DOHH2 (cell line): Measurements from ENCODE around the gene DFFB.

ENCODE experiments used
- CTCF ChIP-seq: fragments of 200-600 bp; sonication (generic); IDR thresholded peaks from one replicate; pipeline ENCODE4 v1.5.1; 2014; ENCODE audit warnings: antibody characterized with exemption, mild to moderate bottlenecking, low read depth, low read length; ENCODE audit not compliant: poor library complexity, severe bottlenecking
- EZH2phosphoT487 ChIP-seq: fragments of 200-600 bp; sonication (generic); IDR thresholded peaks from 2 replicates; pipeline ENCODE4 v1.6.1; 2017; ENCODE audit warnings: borderline replicate concordance, mild to moderate bottlenecking, antibody characterized with exemption, low read length, moderate library complexity, mixed read lengths

- TF ChIP-seq CTCF (no peak), EZH2phosphoT487 (no peak)
These were observed 32.7 kb downstream of the DFFB start for GRCh38 chr1:3889936-3890335.
